SK-N-MC (cell line): ENCODE measurements around the gene MAN2B2.

Experiments used
- EZH2 ChIP-seq: fragments of 200-600 bp; sonication (generic); IDR thresholded peaks from one replicate; pipeline ENCODE4 v1.6.1; 2017; ENCODE audit warnings: antibody characterized with exemption
- FOXP2 ChIP-seq: optimal IDR thresholded peaks from 2 replicates; pipeline ENCODE3; 2011; ENCODE audit warnings: mild to moderate bottlenecking, moderate library complexity; ENCODE audit not compliant: insufficient read depth; ENCODE audit errors: extremely low read length, control extremely low read depth
- POLR2AphosphoS5 ChIP-seq: IDR thresholded peaks from 2 replicates; pipeline ENCODE4 v1.6.1; 2012; ENCODE audit warnings: mild to moderate bottlenecking, low read depth, low read length, borderline replicate concordance

GRCh38 chr4:6532102-6532501 lies 42.9 kb upstream of the MAN2B2 start:
- TF ChIP-seq POLR2AphosphoS5 = no peak
- no peak for TF ChIP-seq EZH2
- no peak for TF ChIP-seq FOXP2
